Endometrium (tissue), 2 donors: Measurements from ENCODE around the gene GRB2.

Experiments
- FAIRE-seq: peaks from 2 replicates; lab custom pipeline; 2012; peaks lifted over from hg19 to GRCh38; lab: Jason Lieb, UNC
- donor health status: control.
- donor health status: control.

The GRB2 gene

GRCh38 chr17:75277664-75278071 is 127.8 kb downstream of the GRB2 start:
- no peak for FAIRE-seq

GRCh38 chr17:75273977-75274708 is 131.3 kb downstream of the GRB2 start:
- FAIRE-seq, result no peak

GRCh38 chr17:75272848-75273184 is 132.7 kb downstream of the GRB2 start:
- FAIRE-seq, result no peak

- FAIRE-seq, result no peak
Observed at GRCh38 chr17:75271955-75272847, 133.3 kb downstream of the GRB2 start.

- FAIRE-seq, result no peak
Observed at GRCh38 chr17:75271233-75271954, 134.1 kb downstream of the GRB2 start.

- no peak for FAIRE-seq
Observed at GRCh38 chr17:75270966-75271232, 134.6 kb downstream of the GRB2 start, which contains the start of gene MIF4GD. Gene MIF4GD, minus strand, starts transcription at chr17:75271231. Its CDS starts 1,036 bp downstream, at chr17:75270195.

GRCh38 chr17:75270218-75270965 is 135.1 kb downstream of the GRB2 start:
- FAIRE-seq, result no peak

GRCh38 chr17:75269844-75270217 is 135.6 kb downstream of the GRB2 start:
- FAIRE-seq, result no peak
